OCI-LY7 (cell line): ENCODE measurements around the gene STAG1.

ENCODE experiments used
- CTCF ChIP-seq: fragments of 200-600 bp; sonication (generic); conservative IDR thresholded peaks from 2 replicates; pipeline ENCODE4 v1.5.1; 2014; ENCODE audit warnings: mild to moderate bottlenecking, antibody characterized with exemption, low read length, moderate library complexity, mixed read lengths
- EZH2phosphoT487 ChIP-seq: fragments of 200-600 bp; sonication (generic); IDR thresholded peaks from 2 replicates; pipeline ENCODE4 v1.6.1; 2018; ENCODE audit warnings: low read depth, borderline replicate concordance, mild to moderate bottlenecking, mixed run types, antibody characterized with exemption, low read length, moderate library complexity, mixed read lengths

DNA sequence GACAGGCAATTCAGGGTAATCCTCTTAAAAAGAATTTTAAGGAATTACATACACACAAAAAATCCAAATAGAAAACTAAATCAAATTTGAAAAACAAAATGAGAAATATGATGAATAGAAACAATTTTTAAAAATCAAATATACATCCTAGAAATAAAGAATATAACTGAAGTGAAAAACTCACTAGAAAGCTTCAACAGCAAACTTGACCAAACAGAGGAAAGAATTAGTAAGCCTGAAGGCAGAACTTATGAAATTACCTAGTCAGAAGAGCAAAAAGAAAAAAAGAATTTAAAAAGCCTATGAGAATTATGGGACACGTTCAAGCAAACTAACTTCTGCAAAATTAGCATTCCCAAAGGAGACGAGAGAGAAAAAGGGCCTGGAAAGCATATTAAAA is 296.0 kb downstream of the STAG1 start:
- TF ChIP-seq CTCF (0 out of 2 replicates have a peak, but pooled peaks have one; percentile 42), EZH2phosphoT487 (no peak)
